Measurements from ENCODE around the gene SCN10A.

The SCN10A gene

DNA sequence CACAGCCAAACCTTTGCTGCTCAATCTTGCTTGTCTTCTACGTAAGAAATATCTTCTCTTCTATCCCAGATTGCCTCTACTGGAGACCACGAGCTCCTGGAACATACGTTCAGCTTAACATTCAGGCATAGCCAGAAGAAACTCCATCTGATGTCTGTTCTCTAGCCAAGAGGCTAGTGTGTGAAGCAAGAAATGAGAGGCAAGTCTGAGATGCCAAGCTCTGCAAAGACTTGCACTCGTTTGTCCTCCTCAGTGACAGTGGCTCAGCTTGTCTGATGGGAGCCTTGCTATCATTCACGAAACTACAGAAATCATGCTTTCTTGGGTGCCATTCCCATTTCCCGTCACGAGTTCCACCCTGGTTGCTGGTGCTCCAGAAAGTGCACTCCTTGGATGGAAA, at the start of gene SCN10A:
Gene SCN10A (minus strand): TSS at position 192 of the 400 bp plus-strand sequence. CDS start 22,207 bp downstream, outside the sequence.
- DNase-seq (ENCODE audit: low read depth) = no peak

DNA sequence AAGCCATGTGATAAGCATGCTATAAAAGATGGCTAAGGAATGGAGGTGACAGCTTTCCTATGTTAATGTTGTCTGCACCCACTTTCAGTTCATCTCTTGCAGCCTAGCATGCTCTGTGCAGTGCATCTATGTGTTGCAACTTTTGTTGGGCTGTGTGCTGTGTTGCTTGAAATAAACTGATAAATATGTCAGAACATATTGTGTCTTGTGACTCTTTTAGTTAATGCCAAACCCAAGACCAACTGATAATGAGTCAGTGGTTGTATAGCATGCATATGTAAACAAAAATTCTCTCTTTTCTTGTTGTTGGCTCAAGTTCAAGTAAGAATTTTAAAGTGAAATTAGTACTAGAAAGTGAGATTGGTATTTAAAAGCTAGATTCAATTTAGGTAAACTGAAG, 37.0 kb upstream of the SCN10A start:
- DNase-seq (ENCODE audit: low read depth) = no peak

DNA sequence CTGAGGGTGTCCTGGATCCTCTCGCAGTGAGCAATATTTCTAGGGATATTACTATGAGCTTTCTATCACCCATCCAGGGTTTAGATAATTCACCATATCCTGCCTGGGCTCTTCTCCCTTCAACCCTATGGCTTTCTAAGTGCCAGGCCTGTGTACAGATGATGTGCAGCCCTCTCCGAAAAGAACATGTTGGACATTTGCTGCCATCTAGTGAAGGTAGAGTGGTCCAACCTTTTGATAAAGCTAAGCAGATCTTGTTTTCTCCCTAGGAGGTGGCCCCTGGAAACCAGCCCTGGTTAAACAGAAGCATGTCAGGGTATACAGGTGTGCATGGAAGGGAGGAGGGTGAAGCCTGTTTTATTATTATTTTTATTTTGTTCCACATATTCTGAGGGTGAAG, 27.9 kb upstream of the SCN10A start:
- no peak for DNase-seq (ENCODE audit: low read depth)

DNA sequence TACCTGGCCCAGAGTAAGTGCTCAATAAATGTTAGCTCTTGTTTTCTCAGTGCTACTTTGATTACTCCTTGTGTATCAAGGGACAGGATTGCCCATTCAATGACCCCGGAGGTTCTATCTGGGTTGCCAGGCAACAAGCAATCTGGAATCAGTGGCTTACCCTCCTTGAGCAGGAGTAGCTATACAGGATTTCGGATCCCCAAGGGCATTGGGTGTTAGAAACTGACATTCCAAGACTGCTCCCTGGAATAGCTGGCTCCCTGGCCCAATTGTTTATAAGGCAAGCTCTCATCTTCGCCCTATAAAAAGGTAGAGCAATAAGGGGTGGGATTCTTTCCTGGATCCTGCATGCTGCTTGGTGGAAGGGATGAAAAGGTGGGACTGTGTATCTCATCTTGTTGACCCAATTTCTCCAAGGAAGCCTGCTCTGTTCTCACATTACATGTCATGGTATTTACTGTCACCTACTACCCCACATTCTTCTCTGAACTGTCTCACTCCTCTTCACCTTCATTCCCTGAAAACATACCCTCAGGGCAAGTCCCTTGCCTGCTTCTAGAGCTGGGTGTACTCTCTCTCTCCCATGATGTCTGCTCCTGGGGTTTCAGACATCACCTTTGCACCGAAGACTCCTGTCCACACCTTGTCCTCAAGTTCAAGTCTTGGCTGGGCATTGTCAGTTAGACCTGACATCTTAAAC, 26.4 kb upstream of the SCN10A start:
- DNase-seq (ENCODE audit: low read depth) = no peak

DNA sequence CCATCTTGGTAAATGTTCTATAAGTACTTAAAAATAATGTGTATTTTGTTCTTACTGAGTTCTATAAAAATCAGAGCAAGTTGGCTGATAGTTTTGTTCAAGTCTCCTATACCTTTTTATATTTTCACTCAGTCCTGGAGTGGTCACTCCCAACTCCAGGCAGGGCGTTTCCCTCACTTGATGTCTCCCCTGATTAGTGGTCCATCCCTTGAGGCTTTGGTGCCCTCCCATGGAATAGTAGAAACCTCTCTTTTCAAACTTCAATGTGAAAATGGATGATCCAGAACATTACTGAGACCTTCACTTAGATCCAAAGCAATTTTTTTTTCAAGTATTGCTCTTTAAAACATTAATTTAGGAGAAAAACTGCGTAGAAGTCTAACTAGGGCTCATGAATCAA, 25.0 kb upstream of the SCN10A start:
- no peak for DNase-seq (ENCODE audit: low read depth)

DNA sequence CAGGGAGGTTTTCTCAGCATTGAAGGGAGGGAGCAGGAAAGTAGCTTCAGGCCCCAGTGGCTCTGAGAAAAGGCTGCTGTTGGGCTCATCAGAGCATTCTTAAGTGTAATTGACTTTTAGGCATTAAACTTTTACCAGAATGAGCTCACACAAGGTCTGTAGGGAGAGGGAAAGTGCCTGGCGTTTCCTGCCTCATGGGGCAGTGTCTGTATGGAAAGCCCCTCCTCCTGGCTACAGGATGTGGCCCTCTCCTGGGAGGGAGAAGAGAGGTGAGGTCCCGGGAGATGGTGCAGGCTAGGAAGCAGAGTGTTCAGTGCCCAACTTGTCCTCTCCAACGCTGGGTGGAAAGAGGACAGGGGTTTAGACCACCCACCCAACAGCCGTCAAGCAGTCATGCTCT, 21.3 kb upstream of the SCN10A start:
- DNase-seq (ENCODE audit: low read depth) = no peak

DNA sequence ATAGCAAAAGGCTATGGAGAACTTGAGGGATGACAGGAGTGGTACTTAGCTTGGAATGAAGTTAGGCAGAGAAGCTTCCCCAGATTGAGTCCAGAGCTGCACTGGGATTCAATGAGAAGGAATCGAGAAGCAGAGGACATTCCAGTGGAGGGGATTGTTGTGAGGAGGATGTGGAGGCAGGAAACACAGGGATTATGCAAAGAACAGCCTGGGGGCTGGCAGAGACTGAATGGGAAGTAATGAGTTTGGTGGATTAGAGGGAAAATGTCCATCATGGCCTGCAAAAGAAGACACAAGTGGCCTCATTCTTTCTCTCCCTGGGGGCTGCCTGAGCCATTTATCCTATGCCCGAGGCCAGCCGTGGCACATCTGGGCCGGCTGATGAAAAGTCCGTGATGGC, 20.5 kb upstream of the SCN10A start:
- no peak for DNase-seq (ENCODE audit: low read depth)

DNA sequence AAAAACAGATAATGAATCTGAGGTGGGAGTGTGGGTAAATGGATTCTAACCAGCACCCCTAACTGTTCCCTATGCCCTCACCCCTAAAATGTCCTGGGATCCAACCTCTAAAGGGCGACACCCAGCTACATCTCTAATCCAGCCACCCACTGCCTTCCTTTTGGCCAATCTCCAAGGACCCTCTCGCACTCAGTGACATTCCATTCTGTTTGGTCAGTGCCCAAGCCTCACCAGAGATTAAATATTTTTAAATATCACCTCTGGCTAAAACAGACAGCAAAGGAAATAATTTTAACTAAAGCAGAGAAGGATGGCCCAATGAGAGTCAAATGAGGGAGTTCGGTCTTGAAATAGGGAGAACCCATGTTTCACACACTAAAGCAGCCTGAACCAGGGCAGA, 19.9 kb upstream of the SCN10A start:
- no peak for DNase-seq (ENCODE audit: low read depth)

DNA sequence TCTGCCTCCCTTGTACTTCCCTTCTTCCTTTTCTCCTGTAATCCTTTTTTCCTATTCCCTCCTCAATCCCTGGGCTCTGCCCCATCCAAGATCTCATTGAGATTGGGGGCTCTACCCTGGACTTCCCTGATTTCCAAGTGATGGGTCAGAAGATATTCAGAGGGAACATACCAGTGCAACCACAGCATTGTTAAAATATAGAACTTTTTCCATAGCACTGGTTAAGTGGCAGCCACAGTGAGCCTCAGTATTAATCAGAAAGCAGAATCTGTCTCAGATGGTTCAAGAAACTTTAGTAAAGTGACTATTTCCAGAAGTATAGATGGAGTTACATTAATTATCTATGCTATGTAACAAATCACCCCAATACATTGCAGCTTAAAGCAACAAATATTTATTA, 18.7 kb upstream of the SCN10A start:
- DNase-seq (ENCODE audit: low read depth) = no peak

DNA sequence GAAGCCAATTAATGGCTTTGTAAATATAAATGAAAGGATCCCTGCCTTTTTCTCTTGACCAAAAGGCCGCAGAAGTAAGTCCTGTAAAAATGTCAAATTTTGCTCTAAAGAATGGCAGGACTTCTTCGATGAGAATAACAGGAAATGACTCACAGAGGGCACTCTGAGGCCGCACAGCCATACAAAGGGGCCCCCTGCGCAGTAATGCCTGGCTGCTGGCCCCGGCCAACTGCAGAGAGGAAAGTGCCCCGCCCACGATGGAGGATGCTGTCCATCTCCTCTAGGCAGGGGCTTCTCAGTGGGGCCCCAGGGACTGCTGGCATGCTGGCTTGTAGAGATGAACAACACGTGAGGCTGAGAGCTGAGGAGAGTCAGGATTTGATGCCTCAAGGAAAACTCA, 18.1 kb upstream of the SCN10A start:
- DNase-seq (ENCODE audit: low read depth) = peak; percentile 35

DNA sequence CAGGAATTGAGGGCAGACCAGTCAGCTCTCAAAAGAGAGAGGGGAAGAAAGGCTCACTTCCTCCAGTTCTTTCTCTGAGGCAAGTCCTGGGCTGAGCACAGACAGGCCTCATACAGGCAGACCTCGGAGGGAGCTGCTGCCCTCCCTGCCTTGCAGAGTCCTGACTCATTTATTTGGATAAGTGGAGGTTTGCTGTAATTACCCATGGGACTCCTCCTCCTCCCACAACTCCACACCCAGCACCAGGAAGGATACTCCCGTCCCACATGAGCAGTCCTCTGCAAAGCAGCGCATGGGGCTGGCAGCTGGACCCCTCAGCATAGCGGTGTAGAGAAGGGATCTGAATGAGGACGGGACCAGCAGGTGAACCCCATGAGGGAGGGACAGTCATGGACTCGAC, 13.4 kb upstream of the SCN10A start:
- DNase-seq (ENCODE audit: low read depth) = no peak

DNA sequence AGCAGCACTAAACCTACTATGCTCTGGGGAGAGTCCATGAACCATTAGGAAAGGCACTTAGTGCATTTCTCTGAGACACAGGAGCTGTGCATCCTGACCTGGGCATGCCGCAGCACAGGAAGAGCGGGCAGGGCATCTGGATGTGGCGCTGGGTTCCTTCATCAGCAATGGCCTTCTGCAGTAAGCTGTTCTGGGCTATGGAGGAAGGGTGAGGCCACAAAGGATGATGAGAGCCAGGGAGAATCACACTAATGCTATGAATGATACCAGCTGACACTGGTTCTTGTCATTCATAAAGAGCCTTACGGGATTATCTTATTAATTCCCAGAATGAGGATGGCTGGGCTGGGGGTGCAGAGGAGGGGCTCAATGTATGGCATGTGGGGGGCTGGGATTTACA, 12.7 kb upstream of the SCN10A start:
- no peak for DNase-seq (ENCODE audit: low read depth)

DNA sequence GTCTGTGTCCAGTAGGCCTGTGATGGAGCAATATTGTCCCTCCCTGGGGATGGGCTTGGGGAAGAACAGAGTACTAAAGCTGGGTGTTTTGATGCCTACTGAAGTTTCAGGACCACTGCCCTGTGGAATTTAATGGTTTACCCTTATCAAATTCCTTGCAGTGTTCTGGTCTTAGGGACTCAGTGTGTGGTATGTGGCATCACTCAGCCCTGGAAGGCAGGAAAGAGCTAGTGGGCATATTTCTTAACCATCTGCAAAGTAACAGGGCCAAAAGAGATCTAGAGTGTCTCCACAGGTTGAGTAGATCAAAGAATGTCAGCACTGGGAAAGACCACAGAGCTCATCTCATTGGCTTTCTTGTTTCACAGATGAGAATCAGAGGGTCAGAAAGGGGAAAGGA, 11.8 kb upstream of the SCN10A start:
- no peak for DNase-seq (ENCODE audit: low read depth)

DNA sequence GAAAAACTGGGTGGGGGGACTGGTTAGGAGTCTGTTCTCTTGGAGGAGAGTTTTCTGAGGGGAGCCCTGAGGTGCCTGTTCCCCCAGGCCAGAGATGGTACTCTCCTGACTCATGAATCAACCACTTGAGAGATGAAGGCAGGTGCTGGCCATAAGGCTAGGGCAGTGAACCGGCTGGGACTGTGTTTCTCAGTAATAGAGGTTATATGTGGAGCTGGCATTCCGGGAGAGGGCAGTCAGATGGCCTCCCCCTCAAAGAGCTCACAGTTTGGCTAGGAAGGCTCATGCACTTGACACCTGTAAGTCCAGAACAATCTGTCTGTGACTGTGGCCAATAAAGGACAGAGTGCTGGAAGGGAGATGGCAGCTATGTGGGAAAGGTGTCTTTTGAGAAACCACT, 10.0 kb upstream of the SCN10A start:
- DNase-seq (ENCODE audit: low read depth) = no peak

DNA sequence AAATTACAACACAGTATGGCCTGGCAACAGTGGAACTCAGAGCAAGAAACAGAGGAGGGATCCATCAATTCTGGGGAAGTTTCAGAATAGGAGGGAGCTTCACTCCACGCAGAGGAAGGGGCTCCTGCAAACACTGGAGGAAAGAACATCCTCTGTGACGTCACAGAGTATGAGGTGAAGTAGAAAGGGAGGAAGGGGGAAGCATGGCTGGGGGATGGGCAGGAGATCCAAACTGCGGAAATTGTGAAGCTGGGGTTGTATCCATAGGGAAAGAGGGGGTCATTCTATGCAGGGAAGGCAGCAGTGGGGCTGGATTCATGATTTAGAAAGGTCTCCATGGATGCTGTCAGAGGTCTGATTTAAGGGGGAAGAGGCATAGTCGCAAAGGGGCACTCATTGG, 8.3 kb upstream of the SCN10A start:
- no peak for DNase-seq (ENCODE audit: low read depth)

DNA sequence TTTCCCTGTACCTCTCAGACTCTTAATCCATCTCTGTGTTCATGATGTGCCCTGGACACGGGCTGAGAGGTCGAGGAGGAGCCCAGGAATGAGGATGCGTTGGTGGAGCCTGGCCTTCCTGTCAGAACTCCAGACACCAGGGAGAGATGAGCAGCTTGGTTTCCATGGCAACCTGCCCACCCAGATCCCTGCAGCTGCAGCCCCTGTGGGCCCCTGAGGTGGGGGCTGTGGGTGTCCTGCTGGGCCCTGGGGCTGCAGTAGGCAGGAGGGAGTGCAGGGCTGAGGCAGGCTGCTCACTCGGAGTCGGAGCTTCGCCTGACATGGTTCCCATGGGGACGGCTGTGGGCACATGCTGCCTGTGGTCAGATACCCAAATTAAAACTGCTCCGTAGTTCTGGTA, 7.7 kb upstream of the SCN10A start:
- DNase-seq (ENCODE audit: low read depth) = no peak

DNA sequence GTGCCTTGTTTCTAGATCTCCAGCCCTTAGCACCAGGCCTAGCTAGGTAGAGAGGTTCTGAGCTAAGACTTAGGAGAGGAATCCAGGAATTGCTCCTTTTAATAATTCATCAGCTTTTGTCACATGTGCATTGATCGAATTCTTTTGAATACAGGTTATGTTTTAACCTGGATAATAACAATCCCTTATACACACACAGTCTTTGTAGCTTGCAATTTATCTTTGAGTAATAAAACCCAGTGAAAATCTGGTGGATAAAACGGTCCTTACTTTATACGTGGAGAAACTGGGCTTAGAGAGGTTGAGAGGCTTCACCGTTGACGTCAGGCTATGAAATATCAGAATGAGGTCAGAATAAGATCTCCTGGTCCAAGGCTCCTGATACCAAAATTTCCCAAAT, 7.2 kb upstream of the SCN10A start:
- no peak for DNase-seq (ENCODE audit: low read depth)

DNA sequence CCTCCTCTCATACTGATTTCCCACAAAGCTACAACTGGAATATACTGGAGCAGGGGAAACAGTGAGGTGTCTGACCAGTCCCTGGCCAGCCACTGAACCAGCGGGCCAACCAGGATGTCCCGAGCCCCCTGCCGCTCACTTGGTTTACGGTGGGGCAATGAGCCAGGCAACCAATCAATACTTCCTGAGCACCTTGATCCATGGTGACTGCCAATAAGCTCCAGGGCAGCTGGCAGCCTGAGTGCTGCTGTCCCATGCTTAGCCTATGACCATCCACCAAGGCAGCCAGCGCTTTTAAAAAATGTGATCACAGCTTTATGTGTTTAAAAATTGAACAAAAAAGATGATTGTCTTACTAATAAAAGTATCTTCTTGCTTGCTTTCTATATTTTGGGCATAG, 4.2 kb downstream of the SCN10A start:
- DNase-seq (ENCODE audit: low read depth) = no peak

DNA sequence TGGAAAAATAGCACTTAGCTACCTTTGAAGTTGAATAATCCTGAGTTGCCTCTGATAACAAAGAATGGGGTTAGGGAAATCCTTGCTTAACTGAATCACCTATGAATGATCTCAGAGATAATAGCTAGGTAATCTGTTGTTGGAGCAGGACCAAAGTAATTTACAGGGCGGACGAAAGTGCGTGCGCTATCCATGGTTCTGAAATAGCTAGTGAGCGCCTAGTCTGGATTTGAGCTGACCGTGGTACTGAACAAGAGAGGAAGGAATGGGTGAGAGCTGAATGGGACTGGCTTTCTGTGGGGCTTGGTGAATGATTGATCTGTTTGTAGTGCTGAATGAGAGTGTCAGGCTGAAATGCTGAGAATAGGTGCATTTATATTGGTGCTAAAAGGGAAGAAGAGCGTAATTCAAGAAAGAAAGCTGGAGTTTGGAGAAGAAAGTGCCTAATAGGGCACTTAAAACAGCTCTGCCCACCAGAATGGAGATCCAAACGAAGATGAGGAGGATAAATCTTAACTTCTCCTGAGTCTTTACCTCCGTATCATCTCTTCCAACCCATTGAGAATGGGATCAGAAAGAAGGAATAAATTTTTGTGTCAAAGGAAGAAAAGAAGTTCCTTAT, 10.1 kb downstream of the SCN10A start:
- peak; percentile 18 for DNase-seq (ENCODE audit: low read depth)

DNA sequence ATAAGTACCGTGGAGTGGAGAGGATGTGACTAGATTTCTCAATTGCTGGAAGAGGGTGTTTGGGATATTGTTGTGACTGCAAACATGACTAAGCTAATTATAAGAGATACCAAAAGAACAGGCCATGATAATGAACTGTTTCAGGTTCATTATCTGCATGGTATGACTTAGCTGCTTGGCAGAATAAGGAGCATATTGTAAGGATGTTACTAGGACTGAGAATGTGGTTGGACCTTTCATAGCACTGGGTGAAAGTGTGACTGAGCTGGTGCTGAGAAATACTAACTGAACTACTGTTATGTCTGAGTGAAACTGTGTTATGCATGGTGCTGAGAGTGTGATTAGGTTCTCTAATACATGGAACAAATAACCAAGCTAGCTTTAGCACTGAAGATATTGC, 11.0 kb downstream of the SCN10A start:
- no peak for DNase-seq (ENCODE audit: low read depth)

DNA sequence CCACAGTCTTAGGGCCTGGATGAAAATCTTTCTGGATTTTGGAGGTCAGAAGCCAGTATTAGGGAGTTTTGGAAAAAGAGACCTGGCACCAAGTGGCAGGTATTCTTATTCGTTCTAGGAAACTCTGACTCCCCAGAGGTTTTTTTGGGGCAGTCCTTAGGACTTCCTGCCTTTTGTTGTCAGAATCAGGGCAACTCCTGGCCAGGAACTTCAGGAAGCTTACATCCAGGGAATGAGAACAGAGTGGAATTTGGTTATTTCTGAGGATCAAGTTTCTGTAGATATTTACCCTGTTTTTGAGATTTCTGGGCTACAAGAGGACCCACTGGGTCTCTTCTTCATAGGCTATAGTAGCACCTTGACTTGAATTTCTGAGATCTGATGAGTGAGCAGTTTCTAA, 15.5 kb downstream of the SCN10A start:
- DNase-seq (ENCODE audit: low read depth) = no peak

DNA sequence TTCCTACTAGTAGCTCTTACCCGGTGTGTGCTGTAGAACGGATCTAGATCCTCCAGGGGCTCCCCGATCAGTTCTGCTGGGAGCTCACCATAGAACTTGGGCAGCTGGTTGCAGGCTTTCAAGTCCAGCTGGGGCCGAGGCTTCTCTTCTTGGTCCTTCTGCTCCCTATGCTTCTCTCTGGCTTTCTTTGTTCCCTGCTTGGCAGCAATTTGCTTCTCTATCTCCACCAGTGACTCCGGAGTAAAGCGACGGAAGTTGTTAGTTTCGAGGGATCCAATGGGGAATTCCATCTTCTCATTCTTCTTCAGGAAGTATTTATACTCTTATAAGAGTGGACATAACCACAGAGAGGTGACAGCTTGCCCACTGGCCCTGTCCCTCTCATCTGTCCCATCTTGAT, 22.3 kb downstream of the SCN10A start:
- DNase-seq (ENCODE audit: low read depth) = no peak

DNA sequence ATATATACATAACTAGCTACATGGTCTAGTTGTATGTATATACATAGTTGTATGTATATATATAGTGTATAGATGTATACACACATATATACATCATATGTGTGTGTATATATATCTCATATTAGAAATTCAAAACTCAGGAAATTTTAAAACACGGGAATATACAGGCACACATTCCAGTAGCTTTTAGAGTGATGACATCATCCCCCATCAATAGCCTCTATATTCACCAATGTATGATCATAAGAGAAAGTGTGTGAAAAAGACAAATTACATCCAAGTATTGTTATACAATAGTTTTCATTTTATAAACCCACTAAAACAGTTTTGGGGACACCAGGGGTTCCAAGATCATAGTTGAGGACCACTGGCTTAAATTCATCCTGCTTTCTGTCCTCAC, 23.0 kb downstream of the SCN10A start:
- DNase-seq (ENCODE audit: low read depth) = no peak

DNA sequence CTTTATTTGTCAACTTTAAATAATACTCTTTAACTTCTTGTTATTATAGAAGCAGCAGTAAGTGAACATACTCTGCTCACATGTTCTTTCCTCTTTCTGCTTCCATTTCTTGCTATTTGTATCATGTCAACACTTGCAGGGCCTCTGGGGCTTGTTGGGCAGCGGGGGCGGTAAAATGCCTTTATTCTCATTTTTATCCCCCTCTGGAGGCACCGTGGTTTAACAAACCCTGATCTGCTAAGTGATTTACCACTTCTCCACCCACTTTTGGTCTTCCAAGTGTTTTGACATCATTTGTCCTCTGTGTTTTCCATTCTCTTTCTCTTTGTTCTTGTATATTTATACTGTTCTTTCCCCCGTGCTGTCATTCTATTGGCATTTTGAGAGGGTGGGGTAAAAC, 33.9 kb downstream of the SCN10A start:
- no peak for DNase-seq (ENCODE audit: low read depth)

Measured in activated T-cell treated with anti-CD3 and anti-CD28 coated beads for 48 hours (primary cell).